B cell (primary cell): ENCODE measurements around the gene LRP5.

Source experiments
- EZH2 ChIP-seq: IDR thresholded peaks from 2 replicates; pipeline ENCODE4 v1.6.1; 2012; ENCODE audit warnings: borderline replicate concordance, low read depth, mild to moderate bottlenecking, moderate library complexity, low read length; ENCODE audit not compliant: insufficient read depth, poor library complexity, severe bottlenecking
- TF ChIP-seq, protein P1 (sequence below): fragments of 200-600 bp; IDR thresholded peaks from one replicate; pipeline ENCODE4 v1.8.0; 2022; ENCODE audit warnings: antibody characterized with exemption, mild to moderate bottlenecking

DNA sequence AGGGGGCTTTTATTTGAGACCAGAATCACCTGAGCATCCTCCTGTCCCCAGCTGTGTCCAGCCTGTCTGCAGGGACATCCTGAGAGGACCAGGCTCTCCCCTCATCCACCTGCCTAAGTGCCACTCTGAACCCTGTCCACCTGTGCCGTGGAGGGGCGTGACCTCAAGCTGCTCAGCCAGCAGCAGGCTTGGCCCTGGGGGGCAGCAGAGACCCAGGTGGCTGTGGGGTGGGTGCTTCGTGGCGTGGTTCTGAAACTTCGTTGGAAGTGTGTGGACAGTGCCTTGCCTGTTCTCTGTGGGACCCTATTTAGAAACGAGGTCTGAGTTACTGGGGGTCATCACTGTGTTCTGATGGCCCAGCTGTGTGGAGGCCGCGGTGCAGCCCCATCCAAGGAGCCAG, 72.7 kb downstream of the LRP5 start:
- TF ChIP-seq, protein P1, sequence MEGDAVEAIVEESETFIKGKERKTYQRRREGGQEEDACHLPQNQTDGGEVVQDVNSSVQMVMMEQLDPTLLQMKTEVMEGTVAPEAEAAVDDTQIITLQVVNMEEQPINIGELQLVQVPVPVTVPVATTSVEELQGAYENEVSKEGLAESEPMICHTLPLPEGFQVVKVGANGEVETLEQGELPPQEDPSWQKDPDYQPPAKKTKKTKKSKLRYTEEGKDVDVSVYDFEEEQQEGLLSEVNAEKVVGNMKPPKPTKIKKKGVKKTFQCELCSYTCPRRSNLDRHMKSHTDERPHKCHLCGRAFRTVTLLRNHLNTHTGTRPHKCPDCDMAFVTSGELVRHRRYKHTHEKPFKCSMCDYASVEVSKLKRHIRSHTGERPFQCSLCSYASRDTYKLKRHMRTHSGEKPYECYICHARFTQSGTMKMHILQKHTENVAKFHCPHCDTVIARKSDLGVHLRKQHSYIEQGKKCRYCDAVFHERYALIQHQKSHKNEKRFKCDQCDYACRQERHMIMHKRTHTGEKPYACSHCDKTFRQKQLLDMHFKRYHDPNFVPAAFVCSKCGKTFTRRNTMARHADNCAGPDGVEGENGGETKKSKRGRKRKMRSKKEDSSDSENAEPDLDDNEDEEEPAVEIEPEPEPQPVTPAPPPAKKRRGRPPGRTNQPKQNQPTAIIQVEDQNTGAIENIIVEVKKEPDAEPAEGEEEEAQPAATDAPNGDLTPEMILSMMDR = no peak
- no peak for TF ChIP-seq EZH2
